ENCODE measurements around the gene ABCC2.

- TF ChIP-seq CTCF (IDR thresholded peaks at IDR 0.05) (no peak), POLR2AphosphoS5 (IDR thresholded peaks at IDR 0.05; ENCODE audit: low read depth, low read length) (no peak)
Measured at GRCh38 chr10:99875473-99875872, 93.0 kb downstream of the ABCC2 start.
